Measurements from ENCODE around the gene HELZ2. TPM values are rescaled to one million over a fixed set of nuclear protein-coding genes. Genes with fewer than 3 reads are reported as not detected.
"Not testable (repeated sequence)": the region's sequence is repeated elsewhere in the genome, so short reads cannot be mapped to it uniquely, and the experiment has no call there.

Gene HELZ2, protein sequence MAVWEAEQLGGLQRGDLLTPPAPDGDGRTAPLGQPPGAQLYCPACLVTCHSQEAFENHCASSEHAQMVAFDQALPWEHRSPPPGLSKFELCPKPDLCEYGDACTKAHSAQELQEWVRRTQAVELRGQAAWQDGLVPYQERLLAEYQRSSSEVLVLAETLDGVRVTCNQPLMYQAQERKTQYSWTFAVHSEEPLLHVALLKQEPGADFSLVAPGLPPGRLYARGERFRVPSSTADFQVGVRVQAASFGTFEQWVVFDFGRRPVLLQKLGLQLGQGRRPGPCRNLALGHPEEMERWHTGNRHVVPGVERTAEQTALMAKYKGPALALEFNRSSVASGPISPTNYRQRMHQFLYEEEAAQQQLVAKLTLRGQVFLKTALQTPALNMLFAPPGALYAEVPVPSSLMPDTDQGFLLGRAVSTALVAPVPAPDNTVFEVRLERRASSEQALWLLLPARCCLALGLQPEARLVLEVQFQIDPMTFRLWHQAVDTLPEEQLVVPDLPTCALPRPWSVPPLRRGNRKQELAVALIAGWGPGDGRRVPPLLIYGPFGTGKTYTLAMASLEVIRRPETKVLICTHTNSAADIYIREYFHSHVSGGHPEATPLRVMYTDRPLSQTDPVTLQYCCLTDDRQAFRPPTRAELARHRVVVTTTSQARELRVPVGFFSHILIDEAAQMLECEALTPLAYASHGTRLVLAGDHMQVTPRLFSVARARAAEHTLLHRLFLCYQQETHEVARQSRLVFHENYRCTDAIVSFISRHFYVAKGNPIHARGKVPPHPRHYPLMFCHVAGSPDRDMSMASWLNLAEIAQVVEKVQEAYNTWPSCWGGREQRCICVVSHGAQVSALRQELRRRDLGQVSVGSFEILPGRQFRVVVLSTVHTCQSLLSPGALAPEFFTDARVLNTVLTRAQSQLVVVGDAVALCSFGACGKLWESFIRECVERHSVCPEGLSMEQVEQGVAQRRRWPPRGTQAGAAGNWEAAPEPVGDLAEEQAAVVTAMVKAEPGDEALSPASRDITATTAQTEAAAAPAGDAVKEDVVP (N-terminal part only)
- 10 to 100 TPM in 2 of 3 donors, 1 to 10 TPM in 1; 8.8 to 11.3 (median 10.4) TPM for polyA plus RNA-seq (ENCODE audit: insufficient read length in 3 of 3)

DNA sequence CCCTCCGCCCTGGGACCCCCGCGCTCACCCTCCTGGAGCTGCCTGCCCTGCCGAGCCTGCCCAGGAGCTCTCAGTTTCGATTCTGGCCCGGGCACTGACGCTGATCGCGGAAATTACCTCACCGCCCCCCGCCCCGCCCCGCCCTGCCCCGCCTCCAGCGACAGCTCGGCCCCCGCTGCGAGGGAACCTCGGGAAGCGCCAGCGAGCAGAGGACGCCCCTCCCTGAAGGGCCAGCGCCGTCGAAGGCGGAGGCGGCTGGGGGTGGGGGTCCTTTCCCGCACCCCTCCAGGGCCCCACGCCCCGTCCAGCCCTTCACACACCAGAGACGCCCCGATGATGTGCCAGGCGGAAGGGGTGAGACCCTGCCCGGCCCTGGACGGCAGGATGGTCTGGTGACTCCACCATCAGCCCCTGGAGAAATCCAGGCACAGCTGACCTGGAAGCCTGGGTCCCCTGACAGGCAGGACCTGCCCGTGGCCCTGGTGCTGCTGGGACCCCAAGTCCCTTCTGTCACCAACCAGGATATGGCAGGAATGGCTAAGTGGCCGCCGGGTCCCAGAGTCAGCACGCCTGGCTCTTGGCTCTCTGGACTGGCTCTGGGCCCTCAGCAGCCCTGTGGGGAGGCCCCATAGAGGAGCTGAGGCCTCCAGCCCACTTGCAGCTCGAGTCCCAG, at the start of gene HELZ2:
TSS of gene HELZ2 (minus strand) at position 84 of the 673 bp plus-strand sequence. CDS start 1,854 bp downstream, outside the sequence.
- no peak for DNase-seq (ENCODE audit: low read depth in 3 of 3, low spot score in 2 of 3)

DNA sequence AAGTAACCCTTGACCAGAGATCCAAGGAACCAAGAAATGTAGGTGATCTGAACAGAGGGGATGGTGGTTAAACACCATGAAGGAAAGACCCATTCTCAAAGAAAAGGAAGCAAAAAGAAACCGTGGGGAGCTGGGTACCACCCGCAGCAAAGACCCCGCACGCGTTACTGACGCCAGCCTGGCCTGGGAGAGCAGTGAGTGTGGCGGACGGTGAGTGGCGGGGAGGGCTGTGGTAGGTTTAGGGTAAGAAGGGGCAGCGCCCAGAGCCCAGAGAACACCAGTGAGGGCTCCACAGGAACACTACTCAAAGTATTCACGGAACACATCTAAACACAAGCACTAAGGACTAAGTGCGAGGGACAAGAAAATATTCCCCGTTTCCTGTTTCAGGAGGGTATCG, 48.7 kb upstream of the HELZ2 start:
- no peak for DNase-seq (ENCODE audit: low read depth in 3 of 3, low spot score in 2 of 3)

DNA sequence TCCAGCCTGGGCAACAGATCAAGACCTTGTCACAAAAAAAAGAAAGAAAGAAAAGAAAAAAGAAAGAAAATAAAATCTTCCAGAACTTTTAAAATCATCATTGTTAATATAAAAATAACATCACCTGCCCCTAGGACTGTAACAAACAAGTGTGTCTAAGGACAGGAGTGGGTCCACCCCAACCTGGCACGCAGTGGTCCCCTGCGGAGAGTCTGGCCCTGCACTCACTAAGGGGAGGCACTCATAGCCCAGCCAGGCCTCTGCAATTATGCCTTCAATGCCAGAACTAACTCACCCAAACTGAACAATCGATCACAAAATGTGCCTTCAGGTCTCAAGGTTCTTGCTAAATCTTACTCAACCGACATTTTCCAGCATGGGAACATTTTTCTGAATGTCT, 48.1 kb upstream of the HELZ2 start:
- no peak for DNase-seq (ENCODE audit: low read depth in 3 of 3, low spot score in 2 of 3)

DNA sequence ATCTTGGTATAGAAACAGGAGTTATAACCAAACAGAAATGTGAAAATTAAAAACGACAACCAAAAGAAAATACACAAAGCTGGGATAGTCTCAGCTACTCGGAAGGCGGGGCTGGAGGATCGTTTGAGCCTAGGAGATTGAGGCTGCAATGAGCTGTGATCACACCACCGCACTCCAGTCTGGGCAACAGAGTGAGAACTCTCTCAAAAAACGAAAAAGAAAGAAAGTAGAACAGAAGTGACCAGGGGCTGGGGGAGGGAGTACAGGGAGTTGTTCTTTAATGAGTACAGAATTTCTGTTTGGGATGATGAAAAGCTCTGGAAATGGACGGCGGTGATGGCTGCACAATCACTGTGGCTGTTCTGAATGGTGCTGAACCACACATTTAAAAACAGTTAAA, 47.0 kb upstream of the HELZ2 start:
- no peak for DNase-seq (ENCODE audit: low read depth in 3 of 3, low spot score in 2 of 3)

DNA sequence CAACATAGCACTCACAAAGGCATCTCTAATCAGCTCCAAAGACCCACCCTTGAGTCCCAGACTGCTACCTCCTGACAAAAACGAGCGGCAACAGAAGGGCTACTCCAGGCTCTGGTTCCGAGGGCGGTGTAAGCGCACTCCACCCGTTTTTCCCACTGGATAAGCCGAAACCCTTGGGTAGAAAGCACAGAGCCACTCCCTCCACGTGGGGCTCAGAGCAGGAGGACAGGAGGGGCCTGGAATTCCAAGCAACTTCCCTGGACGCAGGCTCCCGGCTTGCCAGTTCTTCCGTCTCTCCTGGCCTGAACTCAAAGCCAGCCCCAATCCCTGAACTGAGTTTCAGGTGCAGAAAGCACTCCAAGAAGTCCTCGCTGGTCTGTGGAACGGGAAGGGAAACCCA, 45.5 kb upstream of the HELZ2 start:
- no peak for DNase-seq (ENCODE audit: low read depth in 3 of 3, low spot score in 2 of 3)

DNA sequence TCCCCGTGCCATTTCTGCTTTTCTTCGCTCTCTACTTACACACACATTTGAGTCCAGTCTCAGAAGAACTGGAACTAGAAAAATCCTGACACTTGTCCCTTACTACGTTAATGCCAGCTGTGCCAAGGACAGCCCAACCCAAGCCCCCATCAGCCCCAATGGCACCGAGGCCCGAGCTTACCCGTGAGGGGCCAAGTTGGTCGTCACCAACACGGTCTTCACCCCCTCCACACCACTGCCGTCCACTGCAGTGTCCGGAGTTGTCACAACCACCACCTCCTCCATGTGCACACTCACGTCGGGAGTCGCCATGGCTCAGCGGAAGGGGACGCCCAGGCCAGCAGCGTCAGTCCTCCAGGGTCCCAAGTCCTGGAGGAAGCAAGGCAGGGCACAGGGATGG, 45.0 kb upstream of the HELZ2 start:
- no peak for DNase-seq (ENCODE audit: low read depth in 3 of 3, low spot score in 2 of 3)

DNA sequence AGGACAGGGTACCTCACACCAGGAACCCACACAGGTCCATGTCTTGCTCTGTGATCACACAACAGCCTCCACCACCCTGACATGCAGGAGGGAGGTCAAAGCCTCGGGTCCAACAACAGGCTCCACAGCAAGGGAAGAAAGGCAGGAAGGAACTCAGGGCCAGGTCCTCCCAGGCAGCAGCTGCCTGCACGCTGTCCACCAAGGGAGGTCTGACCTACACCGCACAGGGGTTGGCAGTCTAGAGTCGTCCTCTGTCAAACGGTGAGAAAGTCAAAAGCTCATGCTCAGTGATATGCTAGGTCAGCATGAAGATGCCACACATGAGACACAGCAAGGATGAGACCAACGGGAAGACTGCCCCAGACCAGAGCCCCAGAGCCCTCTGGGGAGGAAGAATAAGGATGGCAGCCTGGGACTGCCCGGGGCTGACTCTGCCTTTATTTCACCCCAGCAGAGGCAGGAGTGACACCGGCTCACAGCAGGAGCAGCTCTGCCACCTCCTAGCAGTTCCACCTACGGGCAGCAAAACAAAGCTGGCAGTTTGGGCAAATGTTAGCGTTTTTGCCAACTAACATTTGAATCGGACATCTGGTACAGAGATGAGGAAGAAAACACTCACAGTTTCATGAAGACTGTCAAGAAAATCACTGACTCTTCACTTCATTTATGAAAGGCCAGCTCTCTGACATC, 44.4 kb upstream of the HELZ2 start:
- no peak for DNase-seq (ENCODE audit: low read depth in 3 of 3, low spot score in 2 of 3)

DNA sequence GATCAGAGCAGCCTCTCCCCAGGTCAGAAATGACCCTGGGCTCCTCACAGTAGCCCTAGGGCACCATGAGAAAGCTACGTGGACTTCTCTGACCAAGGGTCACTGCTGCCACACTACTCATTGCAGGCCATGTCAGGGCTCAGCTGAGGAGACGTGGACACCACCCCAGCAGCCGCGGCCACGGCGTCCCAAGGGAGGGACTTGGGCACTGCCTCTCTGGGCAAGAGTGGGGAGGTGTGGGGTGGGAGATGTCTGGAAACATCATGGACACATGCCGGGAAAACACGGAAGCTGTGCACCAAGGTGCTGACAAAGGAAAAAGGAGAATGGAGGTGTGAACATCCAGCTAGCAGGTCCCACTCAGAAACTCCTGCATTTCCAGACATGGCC, 43.8 kb upstream of the HELZ2 start:
- DNase-seq (ENCODE audit: low read depth in 3 of 3, low spot score in 2 of 3): no peak

DNA sequence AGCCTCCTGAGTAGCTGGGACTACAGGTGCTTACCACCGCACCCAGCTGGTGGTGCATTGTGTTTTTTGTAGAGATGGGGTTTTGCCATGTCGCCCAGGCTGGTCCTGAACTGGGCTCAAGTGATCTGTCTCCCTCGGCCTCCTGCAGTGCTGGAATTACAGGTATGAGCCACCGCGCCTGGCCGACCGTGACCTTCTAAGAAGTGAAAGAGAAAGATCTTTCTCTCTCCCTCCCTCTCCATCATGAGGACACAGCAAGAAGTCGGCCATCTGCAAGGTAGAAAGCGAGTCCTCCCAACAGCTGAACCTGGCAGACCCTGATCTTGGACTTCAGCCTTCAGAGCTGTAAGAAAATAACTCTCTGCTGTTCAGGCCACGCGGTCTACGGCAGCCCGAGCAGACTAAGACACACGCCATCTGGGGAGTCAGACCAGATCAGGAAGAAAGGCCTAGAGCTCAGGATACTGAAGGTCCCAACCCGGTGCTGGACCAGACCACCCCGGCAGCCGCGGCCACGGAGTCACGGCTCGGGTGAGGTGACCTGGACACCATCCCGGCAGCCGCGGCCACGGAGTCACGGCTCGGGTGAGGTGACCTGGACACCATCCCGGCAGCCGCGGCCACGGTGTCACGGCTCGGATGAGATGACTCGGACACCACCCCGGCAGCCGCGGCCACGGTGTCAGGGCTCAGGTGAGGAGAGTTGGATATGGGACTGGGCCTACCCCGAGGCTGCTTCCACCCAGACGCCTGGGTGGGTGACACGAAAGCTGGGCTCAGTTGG, 43.2 kb upstream of the HELZ2 start:
- no peak for DNase-seq (ENCODE audit: low read depth in 3 of 3, low spot score in 2 of 3)

DNA sequence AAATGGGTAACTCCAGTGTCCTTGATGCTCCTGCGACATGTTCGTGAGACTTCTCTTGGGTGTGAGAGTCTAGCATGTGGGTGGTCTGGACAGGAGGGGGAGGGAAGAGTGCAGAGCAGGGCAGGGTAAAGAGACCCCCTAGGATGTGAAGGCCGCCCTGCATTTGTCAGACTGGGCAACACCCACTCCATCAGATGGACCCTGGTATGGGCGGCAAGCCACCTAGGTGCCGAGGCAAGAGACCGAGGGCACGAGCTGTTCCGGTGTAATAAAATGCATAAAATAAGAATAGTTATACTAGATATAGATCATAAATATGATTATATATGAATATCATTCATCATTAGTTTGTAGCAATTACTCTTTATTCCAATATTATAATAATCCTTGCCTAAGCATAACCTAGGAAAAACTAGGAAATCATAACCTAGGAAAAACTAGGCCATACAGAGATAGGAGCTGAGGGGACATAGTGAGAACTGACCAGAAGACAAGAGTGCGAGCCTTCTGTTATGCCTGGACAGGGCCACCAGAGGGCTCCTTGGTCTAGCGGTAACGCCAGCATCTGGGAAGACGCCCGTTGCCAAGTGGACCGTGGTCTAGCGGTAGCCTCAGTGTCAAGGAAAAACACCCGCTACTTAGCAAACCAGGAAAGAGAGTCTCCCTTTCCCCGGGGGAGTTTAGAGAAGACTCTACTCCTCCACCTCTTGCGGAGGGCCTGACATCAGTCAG, 40.0 kb upstream of the HELZ2 start:
- DNase-seq (ENCODE audit: low read depth in 3 of 3, low spot score in 2 of 3): not testable (repeated sequence)

DNA sequence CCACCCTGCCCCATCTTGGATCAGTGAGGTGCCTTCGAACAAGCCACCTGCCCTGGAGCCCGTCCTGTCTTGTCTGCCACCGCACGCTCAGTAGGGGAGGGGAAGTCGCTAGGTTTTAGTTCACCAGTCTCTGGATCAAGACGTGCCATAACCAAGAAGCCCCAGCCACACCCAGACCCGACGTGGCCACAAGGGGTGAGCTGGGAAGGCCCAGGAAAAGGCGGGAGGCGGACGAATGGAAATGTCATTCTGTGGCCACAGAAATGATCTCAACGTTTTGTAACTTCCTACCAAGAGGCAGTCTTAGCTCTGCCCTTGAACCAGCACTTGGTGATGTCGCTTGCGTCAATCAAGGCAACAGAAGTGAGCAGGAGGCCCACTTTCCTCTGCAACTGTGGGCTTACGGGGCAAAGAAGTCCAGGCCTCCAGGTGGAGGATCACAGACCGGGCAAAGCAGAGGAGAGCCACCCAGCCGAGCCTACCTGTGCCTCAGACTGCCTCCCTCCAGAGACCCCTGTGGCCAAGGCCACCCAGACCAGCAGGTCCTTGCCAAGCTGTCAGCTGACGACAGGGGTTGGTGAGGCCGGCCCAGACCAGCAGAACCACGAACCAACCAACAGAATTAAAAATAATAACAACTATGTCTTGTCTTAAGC, 38.4 kb upstream of the HELZ2 start:
- no peak for DNase-seq (ENCODE audit: low read depth in 3 of 3, low spot score in 2 of 3)

DNA sequence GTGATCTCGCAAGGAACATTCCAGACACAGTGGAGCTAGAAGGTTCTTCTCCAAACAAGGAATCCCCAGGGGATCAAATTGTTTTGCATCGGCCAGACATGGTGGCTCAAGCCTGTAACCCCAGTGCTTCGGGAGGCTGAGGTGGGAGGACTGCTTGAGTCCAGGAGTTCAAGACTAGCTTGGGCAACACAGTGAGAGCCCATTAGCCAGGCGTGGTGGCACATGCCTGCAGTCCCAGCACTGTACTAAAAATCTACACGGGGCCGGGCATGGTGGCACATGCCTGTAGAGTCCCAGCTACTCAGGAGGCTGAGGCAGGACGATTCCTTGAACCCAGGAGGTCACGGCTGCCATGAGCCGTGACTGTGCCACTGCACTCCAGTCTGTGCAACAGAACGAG, 37.6 kb upstream of the HELZ2 start:
- DNase-seq (ENCODE audit: low read depth in 3 of 3, low spot score in 2 of 3): no peak

DNA sequence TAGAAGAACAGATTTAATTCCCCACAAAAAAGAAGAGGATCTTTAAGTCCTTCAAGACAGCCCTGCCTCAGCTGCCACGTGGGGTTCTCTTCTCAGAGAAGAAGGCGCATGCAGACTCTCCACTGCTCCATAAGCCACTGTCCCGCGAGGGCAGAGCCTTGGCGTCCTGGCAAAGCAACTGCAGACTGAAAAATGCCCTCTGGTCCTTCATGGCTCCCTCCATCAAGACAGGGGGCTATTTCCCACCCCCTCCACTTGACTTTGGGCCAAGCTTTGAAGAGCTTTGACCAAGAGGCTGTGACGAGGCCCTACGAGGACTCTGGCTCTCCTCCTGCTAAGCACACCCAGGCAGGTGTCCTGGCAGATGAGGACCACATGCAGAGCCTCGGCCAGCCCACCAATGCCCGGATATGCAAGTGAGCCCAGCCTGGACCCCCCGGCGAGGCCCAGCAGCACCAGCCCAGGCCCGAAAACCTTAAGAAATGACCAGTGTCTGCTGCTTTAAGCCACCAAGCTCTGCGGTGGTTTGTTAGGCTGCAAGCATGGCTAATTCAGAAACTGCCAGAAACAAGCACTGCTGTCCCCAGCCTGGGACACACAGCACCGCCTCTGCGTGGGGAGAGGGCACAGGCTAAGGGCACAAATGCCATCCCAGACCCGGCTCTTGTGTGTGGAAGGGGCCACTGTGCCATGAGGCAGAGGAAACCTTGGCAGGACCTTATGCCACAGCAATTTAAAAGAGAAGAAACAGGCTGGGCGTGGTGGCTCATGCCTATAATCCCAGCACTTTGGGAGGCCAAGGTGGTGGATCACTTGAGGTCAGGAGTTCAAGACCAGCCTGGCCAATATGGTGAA, 36.8 kb upstream of the HELZ2 start:
- DNase-seq (ENCODE audit: low read depth in 3 of 3, low spot score in 2 of 3): no peak

DNA sequence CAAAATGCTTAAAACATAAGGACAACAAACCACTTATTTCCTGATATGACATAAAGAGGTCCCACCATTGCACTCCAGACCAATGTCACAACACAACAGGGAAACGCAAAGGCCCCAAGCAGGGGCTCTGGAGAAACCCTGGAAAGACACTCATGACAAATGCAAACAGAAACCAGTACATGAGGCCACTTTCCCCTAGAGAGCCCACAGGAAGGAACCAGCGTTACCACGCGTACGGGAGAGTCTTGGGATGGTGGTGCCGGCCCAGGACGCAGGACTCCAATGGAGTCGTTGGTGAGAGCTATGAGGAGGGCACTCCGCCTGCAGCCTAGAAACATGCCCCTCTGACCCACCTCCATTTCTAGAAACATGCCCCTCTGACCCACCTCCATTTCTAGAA, 32.6 kb upstream of the HELZ2 start:
- no peak for DNase-seq (ENCODE audit: low read depth in 3 of 3, low spot score in 2 of 3)

DNA sequence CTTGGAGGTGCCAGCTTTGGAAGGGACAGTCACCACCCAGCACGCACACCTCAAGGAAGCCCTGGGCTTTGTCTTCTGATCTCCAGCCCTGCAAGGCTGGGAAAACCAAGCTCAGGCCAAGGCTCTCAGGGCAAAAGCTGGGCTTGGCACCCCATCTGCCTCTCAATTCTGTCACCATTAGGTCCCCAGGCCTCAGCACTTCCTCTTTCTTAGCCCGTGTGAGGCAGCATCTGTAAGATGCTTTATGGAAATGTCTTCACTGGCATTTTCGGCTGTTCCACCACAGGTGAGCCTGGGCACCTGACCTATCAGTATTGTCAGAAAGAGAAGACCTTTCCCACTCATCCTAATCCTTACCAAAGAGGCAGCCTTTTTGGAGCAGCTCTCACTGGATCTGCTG, 28.3 kb upstream of the HELZ2 start:
- no peak for DNase-seq (ENCODE audit: low read depth in 3 of 3, low spot score in 2 of 3)

DNA sequence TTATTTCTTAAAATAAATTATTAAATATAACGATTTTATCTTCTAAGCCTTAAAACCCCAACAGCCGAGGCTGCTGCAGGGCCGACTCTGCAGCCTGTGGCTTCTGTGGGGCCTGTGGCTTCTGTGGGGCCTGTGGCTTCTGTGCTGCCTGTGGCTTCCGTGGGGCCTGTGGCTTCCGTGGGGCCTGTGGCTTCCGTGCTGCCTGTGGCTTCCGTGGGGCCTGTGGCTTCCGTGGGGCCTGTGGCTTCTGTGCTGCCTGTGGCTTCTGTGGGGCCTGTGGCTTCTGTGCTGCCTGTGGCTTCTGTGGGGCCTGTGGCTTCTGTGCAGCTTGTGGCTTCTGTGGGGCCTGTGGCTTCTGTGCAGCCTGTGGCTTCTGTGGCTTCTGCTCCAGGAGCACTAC, 27.6 kb upstream of the HELZ2 start:
- not testable (repeated sequence) for DNase-seq (ENCODE audit: low read depth in 3 of 3, low spot score in 2 of 3)

DNA sequence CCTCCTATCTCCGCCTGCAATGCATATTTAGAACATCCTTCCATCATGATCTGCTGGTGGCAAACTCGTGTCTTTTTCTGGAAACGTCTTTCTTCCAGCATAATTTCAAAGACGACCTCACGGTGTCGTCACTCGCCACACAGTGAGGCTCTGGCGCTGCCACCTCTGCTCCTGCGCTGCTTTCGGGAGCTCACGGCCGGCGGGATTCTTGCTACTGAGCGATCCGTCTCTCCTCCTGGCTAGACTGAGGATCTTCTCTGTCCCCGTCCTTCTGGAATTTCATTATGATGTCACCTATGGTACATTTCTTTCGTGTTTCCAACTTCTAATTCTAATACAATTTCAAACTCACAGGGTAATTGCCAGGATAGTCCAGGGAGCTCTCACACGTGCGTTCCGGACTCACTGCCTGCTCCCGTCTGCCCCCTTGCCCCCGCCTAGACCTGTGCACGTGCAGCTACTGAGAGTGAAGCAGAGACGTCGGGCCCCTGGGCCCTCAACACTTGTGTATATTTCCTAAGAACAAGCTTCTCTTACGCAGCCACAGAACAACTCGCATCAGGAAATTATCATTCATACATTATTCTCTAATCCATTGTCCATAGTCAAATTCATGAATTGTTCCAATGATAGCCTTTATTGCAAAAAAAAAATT, 25.5 kb upstream of the HELZ2 start:
- no peak for DNase-seq (ENCODE audit: low read depth in 3 of 3, low spot score in 2 of 3)

Data from right renal cortex interstitium (tissue), 3 donors.